HFFc6 (cell line): Measurements from ENCODE around the gene OCRL. TPM values are rescaled to one million over a fixed set of nuclear protein-coding genes. Genes with fewer than 3 reads are reported as not detected.

Source experiments
- DNase-seq: peaks from one replicate; pipeline ENCODE4 v3.0.0-alpha.2; 2018
- H3K27ac Mint-ChIP-seq: 2 replicates; pipeline ENCODE4 v1.8.0; 2020; ENCODE audit warnings: mild to moderate bottlenecking, mixed read lengths
- H3K27me3 Mint-ChIP-seq: 2 replicates; pipeline ENCODE4 v1.8.0; 2021; ENCODE audit warnings: mild to moderate bottlenecking, moderate library complexity, mixed read lengths; ENCODE audit not compliant: insufficient read depth
- H3K36me3 Mint-ChIP-seq: 2 replicates; pipeline ENCODE4 v1.8.0; 2021; ENCODE audit warnings: low read depth, mixed read lengths
- H3K4me1 Mint-ChIP-seq: 2 replicates; pipeline ENCODE4 v1.8.0; 2020; ENCODE audit warnings: low read depth, mixed read lengths
- H3K4me3 Mint-ChIP-seq: 2 replicates; pipeline ENCODE4 v1.8.0; 2020; ENCODE audit warnings: mild to moderate bottlenecking, moderate library complexity, mixed read lengths
- H3K9me3 Mint-ChIP-seq: 2 replicates; pipeline ENCODE4 v1.8.0; 2020; ENCODE audit warnings: mild to moderate bottlenecking, mixed read lengths
- total RNA-seq, 6 experiments: library from RNA; stranded (reverse); fragmentation: NEBNext Ultra II Directional; extraction: Animal tissue kit (Norgen Biotek cat#: 25700); gene quantifications; 2 replicates in 1 of 6; 3 replicates in 5 of 6; pipeline ENCODE4 v1.2.3, GENCODE V29; 2021
- TF ChIP-seq, protein P1 (sequence below): fragments of 200-600 bp; sonication (generic); IDR thresholded peaks from 2 replicates; pipeline ENCODE4 v1.5.0; 2021; ENCODE audit warnings: antibody characterized with exemption, mild to moderate bottlenecking

Gene OCRL
- total RNA-seq, 6 experiments from 2014 or later = 28.5 to 35.2 (median 30.5) TPM

- Mint-ChIP-seq H3K27me3 (no peaks in the 10 kb centered on the region; the same call in 1 of the 2 replicates), H3K9me3 (no peaks in the 10 kb centered on the region), H3K36me3 (no peaks in the 10 kb centered on the region), H3K4me3 (no peak overlapping the region), H3K4me1 (no peaks in the 10 kb centered on the region), H3K27ac (no peak overlapping the region)
- DNase-seq = no peak
- TF ChIP-seq, protein P1, sequence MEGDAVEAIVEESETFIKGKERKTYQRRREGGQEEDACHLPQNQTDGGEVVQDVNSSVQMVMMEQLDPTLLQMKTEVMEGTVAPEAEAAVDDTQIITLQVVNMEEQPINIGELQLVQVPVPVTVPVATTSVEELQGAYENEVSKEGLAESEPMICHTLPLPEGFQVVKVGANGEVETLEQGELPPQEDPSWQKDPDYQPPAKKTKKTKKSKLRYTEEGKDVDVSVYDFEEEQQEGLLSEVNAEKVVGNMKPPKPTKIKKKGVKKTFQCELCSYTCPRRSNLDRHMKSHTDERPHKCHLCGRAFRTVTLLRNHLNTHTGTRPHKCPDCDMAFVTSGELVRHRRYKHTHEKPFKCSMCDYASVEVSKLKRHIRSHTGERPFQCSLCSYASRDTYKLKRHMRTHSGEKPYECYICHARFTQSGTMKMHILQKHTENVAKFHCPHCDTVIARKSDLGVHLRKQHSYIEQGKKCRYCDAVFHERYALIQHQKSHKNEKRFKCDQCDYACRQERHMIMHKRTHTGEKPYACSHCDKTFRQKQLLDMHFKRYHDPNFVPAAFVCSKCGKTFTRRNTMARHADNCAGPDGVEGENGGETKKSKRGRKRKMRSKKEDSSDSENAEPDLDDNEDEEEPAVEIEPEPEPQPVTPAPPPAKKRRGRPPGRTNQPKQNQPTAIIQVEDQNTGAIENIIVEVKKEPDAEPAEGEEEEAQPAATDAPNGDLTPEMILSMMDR = no peak
These were observed 100.7 kb downstream of the OCRL start for GRCh38 chrX:129640737-129641136.

GRCh38 chrX:129641469-129641868 is 101.4 kb downstream of the OCRL start:
- TF ChIP-seq, protein P1 = no peak
- H3K27ac Mint-ChIP-seq = no peak overlapping the region
- no peak for DNase-seq
- no peaks in the 10 kb centered on the region for H3K4me1 Mint-ChIP-seq
- H3K9me3 Mint-ChIP-seq = no peaks in the 10 kb centered on the region
- H3K36me3 Mint-ChIP-seq = no peaks in the 10 kb centered on the region
- no peaks in the 10 kb centered on the region; the same call in 1 of the 2 replicates for H3K27me3 Mint-ChIP-seq
- no peak overlapping the region for H3K4me3 Mint-ChIP-seq

- no peaks in the 10 kb centered on the region for H3K4me1 Mint-ChIP-seq
- DNase-seq = no peak
- H3K27me3 Mint-ChIP-seq = no peaks in the 10 kb centered on the region; the same call in 1 of the 2 replicates
- no peak overlapping the region for H3K27ac Mint-ChIP-seq
- no peak overlapping the region for H3K4me3 Mint-ChIP-seq
- no peaks in the 10 kb centered on the region for H3K9me3 Mint-ChIP-seq
- no peaks in the 10 kb centered on the region for H3K36me3 Mint-ChIP-seq
- TF ChIP-seq, protein P1 = no peak
These were observed 101.9 kb downstream of the OCRL start for GRCh38 chrX:129641941-129642340.

Other genes with a start within 250 kb of the OCRL start
- gene SMARCA1, start 16.8 kb upstream of the OCRL start, total RNA-seq = 10 to 100 TPM; 61.4 to 71.7 (median 66.2) TPM
- under 1 TPM in 5 of 6 experiments, not detected in 1; 0.09 to 0.37 (median 0.27) TPM for gene APLN, start 114.7 kb downstream of the OCRL start, total RNA-seq
- gene XPNPEP2, start 198.7 kb downstream of the OCRL start, total RNA-seq = not detected
- not detected for gene SASH3, start 239.7 kb downstream of the OCRL start, total RNA-seq